Measurements from ENCODE around the gene CCDC117. TPM values are rescaled to one million over a fixed set of nuclear protein-coding genes. Genes with fewer than 3 reads are reported as not detected.
"Not testable (repeated sequence)": the region's sequence is repeated elsewhere in the genome, so short reads cannot be mapped to it uniquely, and the experiment has no call there.

The CCDC117 gene
- total RNA-seq, 2 donors from 2014 or later, result 16.0 to 20.0 TPM

DNA sequence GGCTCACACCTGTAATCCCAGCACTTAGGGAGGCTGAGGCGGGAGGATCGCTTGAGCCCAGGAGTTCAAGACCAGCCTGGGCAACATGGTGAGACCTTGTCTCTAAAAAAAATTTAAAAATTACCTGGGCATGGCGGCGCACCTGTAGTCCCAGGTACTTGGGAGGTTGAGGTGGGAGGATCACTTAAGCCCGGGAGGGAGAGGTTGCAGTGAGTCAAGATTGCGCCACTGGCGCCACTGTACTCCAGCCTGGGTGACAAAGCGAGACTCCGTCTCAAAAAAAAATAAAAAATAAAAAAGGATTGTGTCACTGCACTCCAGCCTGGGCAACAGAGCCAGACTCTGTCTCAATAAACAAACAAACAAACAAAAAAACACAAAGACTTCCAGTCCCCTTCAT lies 52.0 kb downstream of the CCDC117 start:
- not testable (repeated sequence) for H3K27me3 Mint-ChIP-seq; H3K36me3 Mint-ChIP-seq (ENCODE audit: low read depth); ATAC-seq (replicated peaks); H3K4me3 Mint-ChIP-seq; H3K9me3 Mint-ChIP-seq; H3K27ac Mint-ChIP-seq
- peaks cover 14% of the 10 kb centered on the region for H3K4me1 Mint-ChIP-seq

GRCh38 chr22:28826430-28826829 lies 53.9 kb downstream of the CCDC117 start:
- not testable (repeated sequence) for H3K27me3 Mint-ChIP-seq; ATAC-seq (replicated peaks); H3K27ac Mint-ChIP-seq; H3K36me3 Mint-ChIP-seq (ENCODE audit: low read depth); H3K4me3 Mint-ChIP-seq; H3K9me3 Mint-ChIP-seq
- peaks cover 15% of the 10 kb centered on the region for H3K4me1 Mint-ChIP-seq

GRCh38 chr22:28826921-28827320 lies 54.4 kb downstream of the CCDC117 start:
- Mint-ChIP-seq H3K9me3 (no peaks in the 10 kb centered on the region), H3K4me3 (no peak overlapping the region), H3K27me3 (no peaks in the 10 kb centered on the region), H3K36me3 (ENCODE audit: low read depth) (no peaks in the 10 kb centered on the region), H3K27ac (no peak overlapping the region), H3K4me1 (peaks cover 11% of the 10 kb centered on the region)
- ATAC-seq (replicated peaks), result no peak

GRCh38 chr22:28829358-28830181 lies 57.1 kb downstream of the CCDC117 start:
- Mint-ChIP-seq H3K27ac (no peak overlapping the region), H3K27me3 (no peaks in the 10 kb centered on the region), H3K36me3 (ENCODE audit: low read depth) (no peaks in the 10 kb centered on the region), H3K4me1 (peaks cover 4% of the 10 kb centered on the region), H3K9me3 (no peaks in the 10 kb centered on the region), H3K4me3 (no peak overlapping the region)
- peak; percentile 76 for ATAC-seq (replicated peaks)

- Mint-ChIP-seq H3K9me3 (no peaks in the 10 kb centered on the region), H3K27me3 (no peaks in the 10 kb centered on the region), H3K4me3 (no peak overlapping the region), H3K27ac (no peak overlapping the region), H3K4me1 (peaks cover 4% of the 10 kb centered on the region), H3K36me3 (ENCODE audit: low read depth) (no peaks in the 10 kb centered on the region)
- no peak for ATAC-seq (replicated peaks)
Observed at GRCh38 chr22:28830441-28830840, 57.9 kb downstream of the CCDC117 start.

GRCh38 chr22:28831140-28832072 lies 58.9 kb downstream of the CCDC117 start:
- no peak overlapping the region for H3K4me3 Mint-ChIP-seq
- no peaks in the 10 kb centered on the region for H3K36me3 Mint-ChIP-seq (ENCODE audit: low read depth)
- ATAC-seq (replicated peaks), result no peak
- H3K27me3 Mint-ChIP-seq, result no peaks in the 10 kb centered on the region
- no peak overlapping the region for H3K27ac Mint-ChIP-seq
- no peaks in the 10 kb centered on the region for H3K9me3 Mint-ChIP-seq
- peaks cover 4% of the 10 kb centered on the region for H3K4me1 Mint-ChIP-seq

DNA sequence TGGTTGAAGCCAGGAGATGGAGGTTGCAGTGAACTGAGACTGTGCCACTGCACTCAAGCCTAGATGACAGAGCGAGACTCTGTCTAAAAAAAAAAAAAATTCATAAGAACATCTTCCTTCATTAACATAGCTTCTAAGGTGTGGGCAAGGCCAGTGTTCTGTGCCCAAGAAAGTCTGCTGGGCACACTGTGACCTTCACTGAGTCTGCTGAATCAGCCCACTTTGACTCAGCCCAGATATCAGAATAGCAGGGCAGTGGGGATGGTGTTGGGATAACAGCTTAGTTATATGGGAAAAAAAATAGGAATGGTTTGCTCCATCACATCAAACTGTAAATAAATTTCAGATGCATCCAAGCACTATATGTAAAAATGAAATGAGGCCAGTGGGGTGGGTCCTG lies 60.2 kb downstream of the CCDC117 start:
- Mint-ChIP-seq H3K9me3 (no peaks in the 10 kb centered on the region), H3K27ac (no peak overlapping the region), H3K4me1 (peaks cover 4% of the 10 kb centered on the region), H3K4me3 (no peak overlapping the region), H3K27me3 (no peaks in the 10 kb centered on the region), H3K36me3 (ENCODE audit: low read depth) (no peaks in the 10 kb centered on the region)
- ATAC-seq (replicated peaks), result no peak

DNA sequence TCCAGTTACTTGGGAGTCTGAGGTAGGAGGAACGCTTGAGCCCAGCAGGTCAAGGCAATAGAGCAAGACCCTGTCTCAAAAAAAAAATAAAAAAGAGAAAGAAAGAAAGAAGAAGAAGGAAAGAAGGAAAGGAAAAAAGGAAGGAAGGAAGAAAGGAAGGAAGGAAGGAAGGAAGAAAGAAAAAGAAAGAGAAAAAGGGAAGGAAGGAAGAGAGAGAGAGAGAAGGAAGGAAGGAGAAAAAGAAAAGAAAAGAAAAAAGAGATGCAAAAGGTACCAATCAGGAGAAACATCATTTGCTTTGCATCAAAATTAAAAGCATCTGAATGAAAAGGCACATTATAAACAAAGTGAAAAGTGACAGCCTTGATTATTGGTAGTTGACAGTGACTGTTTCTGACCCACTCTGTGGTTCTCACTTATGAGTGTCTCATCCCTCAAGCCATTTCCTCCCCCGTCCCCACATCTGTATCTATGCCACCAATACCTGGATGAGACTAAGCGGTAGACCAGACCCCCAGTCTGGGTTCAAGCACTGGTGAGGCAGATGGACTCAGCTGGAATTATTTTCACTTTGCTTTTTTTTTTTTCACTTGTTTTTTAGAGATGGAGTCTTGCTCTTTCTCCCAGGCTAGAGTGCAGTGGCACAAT lies 60.9 kb downstream of the CCDC117 start:
- no peak overlapping the region for H3K4me3 Mint-ChIP-seq
- no peak overlapping the region for H3K27ac Mint-ChIP-seq
- H3K4me1 Mint-ChIP-seq, result peaks cover 4% of the 10 kb centered on the region
- H3K27me3 Mint-ChIP-seq, result no peaks in the 10 kb centered on the region
- no peaks in the 10 kb centered on the region for H3K9me3 Mint-ChIP-seq
- no peaks in the 10 kb centered on the region for H3K36me3 Mint-ChIP-seq (ENCODE audit: low read depth)
- ATAC-seq (replicated peaks), result peak; percentile 85

- no peaks in the 10 kb centered on the region for H3K27me3 Mint-ChIP-seq
- no peaks in the 10 kb centered on the region for H3K9me3 Mint-ChIP-seq
- no peak overlapping the region for H3K4me3 Mint-ChIP-seq
- H3K27ac Mint-ChIP-seq, result no peak overlapping the region
- ATAC-seq (replicated peaks), result no peak
- H3K36me3 Mint-ChIP-seq (ENCODE audit: low read depth), result no peaks in the 10 kb centered on the region
- peaks cover 4% of the 10 kb centered on the region for H3K4me1 Mint-ChIP-seq
Observed at GRCh38 chr22:28835630-28836189, 63.2 kb downstream of the CCDC117 start.

DNA sequence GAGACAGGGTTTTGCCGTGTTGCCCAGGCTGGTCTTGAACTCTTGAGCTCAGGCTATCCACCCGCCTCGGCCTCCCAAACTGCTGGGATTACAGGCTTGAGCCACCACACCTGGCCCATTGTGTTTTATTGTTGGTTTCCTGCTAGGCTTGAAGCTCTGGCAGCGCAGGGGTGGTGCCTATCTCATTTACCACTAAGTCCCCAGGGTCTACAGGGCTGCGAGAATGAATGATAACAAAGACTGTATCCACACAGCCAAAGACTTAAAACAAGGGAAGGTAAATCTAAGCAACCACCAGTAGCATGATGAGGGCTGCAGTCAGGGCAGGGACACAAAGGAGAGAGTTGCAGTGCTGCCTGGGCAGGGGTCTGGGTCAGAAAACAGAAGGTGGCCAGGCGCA lies 65.1 kb downstream of the CCDC117 start:
- ATAC-seq (replicated peaks), result no peak
- H3K36me3 Mint-ChIP-seq (ENCODE audit: low read depth), result no peaks in the 10 kb centered on the region
- H3K27ac Mint-ChIP-seq, result no peak overlapping the region
- no peaks in the 10 kb centered on the region for H3K4me1 Mint-ChIP-seq
- no peaks in the 10 kb centered on the region for H3K9me3 Mint-ChIP-seq
- no peaks in the 10 kb centered on the region for H3K27me3 Mint-ChIP-seq
- no peak overlapping the region for H3K4me3 Mint-ChIP-seq

Other genes with a start within 250 kb of the CCDC117 start
- gene TTC28, start 92.9 kb upstream of the CCDC117 start, total RNA-seq, result under 1 TPM; 0.03 to 0.28 TPM
- gene CHEK2, start 30.9 kb upstream of the CCDC117 start, total RNA-seq, result 10 to 100 TPM; 27.0 to 40.1 TPM
- gene HSCB, start 30.7 kb upstream of the CCDC117 start, total RNA-seq, result 10 to 100 TPM; 18.9 to 20.3 TPM
- 10 to 100 TPM; 55.4 to 62.3 TPM for gene XBP1, start 27.9 kb downstream of the CCDC117 start, total RNA-seq
- under 1 TPM; 0.26 to 0.43 TPM for gene ZNRF3, start 110.9 kb downstream of the CCDC117 start, total RNA-seq